OCI-LY3 (cell line): Measurements from ENCODE around the gene THAP12.

Experiments
- H2AFZ ChIP-seq: fragments of 200-600, 300-600 bp; shearing (Covaris generic); 2 replicates; pipeline ENCODE4 v1.6.0; 2014; ENCODE audit warnings: antibody characterized with exemption, low read depth, low read length
- H3K27ac ChIP-seq: fragments of 200-600, 300-600 bp; sonication (generic); 2 replicates; pipeline ENCODE4 v1.5.1; 2014; ENCODE audit warnings: mild to moderate bottlenecking, low read length, moderate library complexity, mixed read lengths
- H3K27me3 ChIP-seq: fragments of 200-600, 300-600 bp; sonication (generic); 2 replicates; pipeline ENCODE4 v1.6.1; 2014; ENCODE audit warnings: low read depth, low read length, mixed read lengths
- H3K36me3 ChIP-seq: fragments of 200-600, 300-600 bp; sonication (generic); replicated peaks from 2 replicates; pipeline ENCODE3; 2014; ENCODE audit warnings: low read depth, low read length, mixed read lengths
- H3K4me1 ChIP-seq: fragments of 300-600, 200-600 bp; sonication (generic); 2 replicates; pipeline ENCODE4 v1.6.1; 2014; ENCODE audit warnings: low read length, mixed read lengths
- H3K4me2 ChIP-seq: fragments of 200-600, 300-600 bp; sonication (generic); 2 replicates; pipeline ENCODE4 v1.6.1; 2014; ENCODE audit warnings: low read length, mixed read lengths
- H3K4me3 ChIP-seq: fragments of 300-600, 200-600 bp; sonication (generic); 2 replicates; pipeline ENCODE4 v1.5.1; 2014; ENCODE audit warnings: antibody characterized with exemption, mild to moderate bottlenecking, low read length, moderate library complexity
- H3K79me2 ChIP-seq: fragments of 300-600, 200-600 bp; shearing (Covaris generic); 2 replicates; pipeline ENCODE4 v1.6.1; 2014; ENCODE audit warnings: mild to moderate bottlenecking, low read length, mixed read lengths
- H3K9ac ChIP-seq: fragments of 300-600, 200-600 bp; shearing (Covaris generic); 2 replicates; pipeline ENCODE4 v1.6.0; 2014; ENCODE audit warnings: mild to moderate bottlenecking, low read length, moderate library complexity
- H3K9me3 ChIP-seq: fragments of 200-600, 300-600 bp; shearing (Covaris generic); 2 replicates; pipeline ENCODE4 v1.6.1; 2014; ENCODE audit warnings: low read length, mixed read lengths; ENCODE audit not compliant: insufficient read depth
- H4K20me1 ChIP-seq: fragments of 200-600, 300-600 bp; sonication (generic); 2 replicates; pipeline ENCODE4 v1.6.1; 2016; ENCODE audit warnings: low read length, mixed read lengths; ENCODE audit not compliant: insufficient read depth
- CTCF ChIP-seq: fragments of 200-600, 300-600 bp; sonication (generic); IDR thresholded peaks from 2 replicates; pipeline ENCODE4 v1.5.1; 2014; ENCODE audit warnings: antibody characterized with exemption, low read length, low read depth
- EZH2phosphoT487 ChIP-seq: fragments of 200-600 bp; shearing (Covaris generic); IDR thresholded peaks from 2 replicates; pipeline ENCODE4 v1.6.1; 2018; ENCODE audit warnings: antibody characterized with exemption, mixed run types, low read depth

The THAP12 gene

GRCh38 chr11:76337469-76337868, 43.5 kb downstream of the THAP12 start:
- Histone ChIP-seq H3K4me3 (no peak overlapping the region), H3K9me3 (peaks cover 27% of the 10 kb centered on the region; the same call in 1 of the 2 replicates), H3K4me2 (no peak overlapping the region), H3K9ac (no peak overlapping the region), H3K27me3 (no peaks in the 10 kb centered on the region), H3K27ac (no peak overlapping the region), H2AFZ (no peak overlapping the region), H4K20me1 (no peaks in the 10 kb centered on the region), H3K79me2 (no peaks in the 10 kb centered on the region), H3K4me1 (peaks cover 14% of the 10 kb centered on the region; the same call in 1 of the 2 replicates), H3K36me3 (no peaks in the 10 kb centered on the region)
- no peak for TF ChIP-seq EZH2phosphoT487
- TF ChIP-seq CTCF, result no peak

GRCh38 chr11:76336597-76336996, 44.3 kb downstream of the THAP12 start:
- H2AFZ ChIP-seq, result no peak overlapping the region

GRCh38 chr11:76335842-76336241, 45.1 kb downstream of the THAP12 start:
- Histone ChIP-seq H3K27ac (no peak overlapping the region), H3K4me3 (no peak overlapping the region), H3K4me2 (no peak overlapping the region), H3K4me1 (peaks cover 14% of the 10 kb centered on the region; the same call in 1 of the 2 replicates), H2AFZ (no peak overlapping the region), H3K36me3 (no peaks in the 10 kb centered on the region), H3K9ac (no peak overlapping the region), H3K79me2 (no peaks in the 10 kb centered on the region), H3K27me3 (no peaks in the 10 kb centered on the region), H4K20me1 (no peaks in the 10 kb centered on the region), H3K9me3 (peaks cover 27% of the 10 kb centered on the region; the same call in 1 of the 2 replicates)
- TF ChIP-seq EZH2phosphoT487, result no peak
- no peak for TF ChIP-seq CTCF

More at GRCh38 chr11:76336597-76336996, 44.3 kb downstream of the THAP12 start:
- Histone ChIP-seq H3K4me1 (peaks cover 14% of the 10 kb centered on the region; the same call in 1 of the 2 replicates), H3K4me3 (no peak overlapping the region), H3K79me2 (no peaks in the 10 kb centered on the region), H3K36me3 (no peaks in the 10 kb centered on the region), H3K27me3 (no peaks in the 10 kb centered on the region), H3K4me2 (no peak overlapping the region), H3K9me3 (peaks cover 27% of the 10 kb centered on the region; the same call in 1 of the 2 replicates), H3K9ac (no peak overlapping the region), H4K20me1 (no peaks in the 10 kb centered on the region), H3K27ac (no peak overlapping the region)
- TF ChIP-seq CTCF (no peak), EZH2phosphoT487 (no peak)

GRCh38 chr11:76334826-76335389, 46.0 kb downstream of the THAP12 start:
- Histone ChIP-seq H3K4me3 (no peak overlapping the region), H2AFZ (no peak overlapping the region), H3K4me1 (peaks cover 14% of the 10 kb centered on the region; the same call in 1 of the 2 replicates), H3K9me3 (peaks cover 27% of the 10 kb centered on the region; the same call in 1 of the 2 replicates), H3K79me2 (no peaks in the 10 kb centered on the region), H3K4me2 (no peak overlapping the region), H3K27me3 (no peaks in the 10 kb centered on the region), H3K27ac (no peak overlapping the region), H4K20me1 (no peaks in the 10 kb centered on the region), H3K36me3 (no peaks in the 10 kb centered on the region), H3K9ac (no peak overlapping the region)
- TF ChIP-seq EZH2phosphoT487 (no peak), CTCF (no peak)
